G401 (cell line): ENCODE measurements around the gene ZNF609. TPM values are rescaled to one million over a fixed set of nuclear protein-coding genes. Genes with fewer than 3 reads are reported as not detected.
"Not testable (repeated sequence)": the region's sequence is repeated elsewhere in the genome, so short reads cannot be mapped to it uniquely, and the experiment has no call there.

Source experiments
- DNase-seq: peaks from one replicate; pipeline ENCODE4 v3.0.0-alpha.2; 2015; ENCODE audit warnings: low spot score
- in situ Hi-C: cut with HindIII; loops from 2 replicates; pipeline ENCODE4 v1.10.0; 2016; ENCODE audit warnings: low sequenced_read_pairs, mixed read lengths
- total RNA-seq: library from RNA; depleted of rRNA; stranded (reverse); fragments of >200 nt; shearing (Covaris generic); gene quantifications from 2 replicates; pipeline ENCODE4 v1.2.3, GENCODE V29; 2014

Gene ZNF609
- total RNA-seq, 1 experiment from 2014 or later = 17.0 TPM

DNA sequence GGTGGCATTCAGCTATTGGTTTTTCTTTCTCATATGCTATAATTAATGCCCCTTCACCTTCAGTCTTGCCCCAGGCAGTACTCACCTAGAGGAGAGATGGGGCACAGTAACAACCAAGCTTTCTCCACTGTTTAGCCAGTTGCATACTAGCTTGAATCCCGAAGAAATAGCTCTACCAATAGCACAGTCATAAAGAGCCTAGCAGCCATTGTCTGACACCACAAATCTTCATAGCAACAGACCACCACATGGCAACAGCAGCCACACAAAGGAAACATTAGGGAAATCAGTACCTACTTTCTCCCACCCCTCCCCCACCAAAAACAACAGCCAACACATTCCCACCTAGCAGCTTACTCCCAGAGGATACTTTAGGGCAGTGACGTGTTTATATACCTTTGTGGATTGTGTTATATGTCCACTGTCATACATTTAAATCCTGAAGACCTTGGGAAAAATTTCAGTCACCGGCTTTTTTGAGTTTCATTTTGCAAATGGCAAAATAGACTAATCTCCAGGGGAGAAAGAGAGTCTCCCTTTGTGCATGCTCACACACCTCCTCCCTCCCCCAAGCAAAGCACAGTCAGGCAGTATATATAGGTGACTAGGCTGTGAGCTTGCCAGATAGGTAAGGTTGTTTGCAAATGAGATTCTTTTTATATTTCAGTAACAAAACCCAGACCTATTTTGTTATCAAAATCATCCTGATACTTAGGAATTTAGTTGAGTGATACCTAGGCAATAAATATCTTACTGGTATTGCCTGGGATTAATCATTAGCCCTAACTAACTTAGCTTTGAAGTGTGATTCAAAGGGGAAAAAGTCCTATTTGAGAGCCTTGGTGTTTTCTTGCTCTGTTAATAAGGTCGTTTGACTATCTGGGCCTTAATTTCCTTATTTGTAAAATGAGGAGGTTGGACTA is 174.5 kb downstream of the ZNF609 start:
- in situ Hi-C loops = no loop called here
- no peak for DNase-seq

DNA sequence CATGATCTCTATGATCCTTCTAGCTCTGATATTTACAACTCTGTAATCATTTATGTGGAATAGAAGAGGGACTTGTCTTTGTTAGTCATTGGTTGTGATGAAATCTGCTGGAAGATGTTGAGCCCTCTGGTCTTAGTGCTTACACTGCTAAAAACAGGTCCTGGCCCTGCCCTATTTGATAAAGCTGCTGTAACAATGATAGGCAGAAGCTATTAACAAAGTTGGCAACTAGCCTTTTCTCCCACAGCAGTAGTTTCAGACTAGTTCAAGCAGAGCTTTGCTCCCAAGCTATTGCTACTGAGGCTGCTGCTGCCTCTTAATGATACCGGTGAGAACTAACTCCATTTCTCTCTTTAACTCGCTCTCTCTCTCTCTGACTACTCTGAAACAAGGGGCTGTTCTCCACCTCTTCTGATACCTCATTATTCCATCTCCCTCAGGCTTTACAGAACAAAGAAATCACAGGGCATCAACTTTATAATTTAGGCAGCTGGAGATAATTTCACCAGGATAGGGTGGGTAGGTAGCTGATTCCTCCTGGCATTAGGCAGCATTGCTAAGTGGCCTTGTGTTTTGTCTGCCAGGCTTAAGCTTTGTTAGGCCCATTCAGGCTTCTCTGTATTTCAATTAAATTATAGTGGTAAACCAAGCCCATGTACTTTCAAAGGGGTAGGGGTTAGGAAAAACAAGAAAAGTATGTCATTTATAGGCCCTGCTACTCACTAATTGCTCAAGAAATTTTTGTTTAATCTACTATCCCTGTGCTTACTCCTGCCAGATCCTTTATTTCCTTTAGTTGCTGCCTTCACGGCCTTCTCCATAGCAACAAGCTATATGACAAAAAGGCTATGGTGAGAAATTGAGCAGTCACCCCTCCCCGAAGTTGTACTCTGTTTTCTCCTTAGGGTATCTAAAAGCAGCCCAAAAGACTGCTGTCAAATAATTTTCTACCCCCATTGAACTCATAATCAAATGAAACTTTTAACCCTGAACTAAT is 175.4 kb downstream of the ZNF609 start:
- in situ Hi-C loops = no loop called here
- peak; percentile 48 for DNase-seq

DNA sequence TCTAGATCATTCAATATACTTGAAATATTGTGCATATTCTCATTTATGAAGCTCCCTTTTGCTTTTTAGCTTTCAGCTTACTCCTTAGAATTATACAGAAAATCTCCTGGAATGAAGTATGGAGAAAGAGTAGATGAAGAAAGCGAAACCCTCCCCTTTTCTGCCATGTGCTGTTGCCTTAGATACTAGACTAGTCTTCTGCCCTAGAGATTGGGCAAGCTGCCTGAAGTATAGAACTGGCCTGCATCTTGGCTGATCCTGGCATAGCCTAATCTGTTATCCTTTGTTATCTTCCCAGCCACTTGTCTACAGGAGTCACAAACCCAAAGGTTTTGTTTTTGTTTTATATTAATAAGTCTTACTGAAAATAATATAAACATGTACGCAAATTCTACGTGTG is 176.2 kb downstream of the ZNF609 start:
- no peak for DNase-seq
- in situ Hi-C loops = no loop called here

DNA sequence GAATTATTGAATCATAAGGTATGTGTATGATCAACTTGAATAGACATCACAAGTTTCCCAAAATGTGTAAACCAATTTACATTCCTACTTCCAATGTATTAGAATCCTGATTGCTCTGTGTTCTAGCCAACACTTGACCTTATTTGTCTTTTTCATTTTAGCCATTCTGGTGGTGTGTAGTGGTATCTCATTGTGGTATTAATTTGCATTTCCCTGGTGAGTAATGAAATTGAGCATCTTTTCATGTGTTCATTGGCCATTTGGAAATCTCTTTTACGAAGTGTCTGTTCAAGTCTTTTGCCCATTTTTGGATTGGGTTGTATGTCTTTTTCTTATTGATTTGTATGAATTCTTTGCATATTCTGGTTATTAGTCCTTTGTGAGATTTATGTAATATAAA is 177.0 kb downstream of the ZNF609 start:
- in situ Hi-C loops = no loop called here
- DNase-seq = no peak

DNA sequence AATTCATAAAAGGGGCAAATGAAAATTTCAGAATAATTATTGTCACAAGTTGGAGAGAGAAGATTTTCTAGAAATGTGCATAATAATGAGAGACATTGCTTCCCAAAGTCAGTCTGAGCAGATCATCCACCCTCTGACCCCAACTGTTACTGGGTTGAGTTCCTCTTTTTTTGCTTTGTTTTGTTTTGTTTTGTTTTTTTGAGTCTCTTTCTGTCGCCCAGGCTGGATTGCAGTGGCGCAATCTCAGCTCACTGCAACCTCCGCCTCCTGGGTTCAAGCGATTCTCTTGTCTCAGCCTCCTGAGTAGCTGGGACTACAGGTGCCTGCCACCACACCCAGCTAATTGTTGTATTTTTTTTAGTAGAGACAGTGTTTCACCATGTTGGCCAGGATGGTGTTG is 179.4 kb downstream of the ZNF609 start:
- in situ Hi-C loops, DNase-seq: not testable (repeated sequence)

DNA sequence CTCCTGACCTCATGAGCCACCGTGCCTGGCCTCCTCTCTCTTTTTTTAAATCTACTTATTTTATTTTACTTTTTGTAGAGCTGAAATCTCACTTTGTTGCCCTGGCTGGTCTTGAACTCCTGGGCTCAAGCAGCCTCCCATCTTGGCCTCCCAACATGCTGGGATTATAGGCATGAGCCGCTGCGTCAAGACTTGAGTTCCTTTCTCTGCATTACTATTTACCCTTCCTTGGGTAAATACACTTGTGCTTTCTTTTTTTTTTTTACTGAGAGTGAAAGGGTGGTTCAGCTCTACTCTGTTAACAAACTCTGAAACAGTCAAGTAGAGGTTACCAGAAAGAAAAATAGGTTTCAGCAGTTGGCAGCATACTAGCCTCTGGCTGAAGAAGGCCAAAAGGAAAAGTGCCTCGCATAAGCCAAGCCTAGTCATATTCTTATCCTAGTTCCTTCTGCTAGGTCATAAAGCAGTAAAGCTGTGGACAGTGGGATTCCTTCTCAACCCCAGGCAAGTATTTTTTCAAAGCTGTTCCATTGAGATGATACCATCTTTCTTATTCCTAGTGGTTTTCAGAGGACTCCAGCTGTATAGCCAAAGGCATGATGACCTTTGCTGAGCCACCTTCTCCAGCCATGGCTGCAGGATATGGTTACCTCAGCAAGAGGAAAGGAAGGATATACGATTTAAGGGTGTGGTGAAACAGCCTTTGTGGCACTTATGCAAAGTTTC is 179.9 kb downstream of the ZNF609 start:
- in situ Hi-C loops = no loop called here
- no peak for DNase-seq

DNA sequence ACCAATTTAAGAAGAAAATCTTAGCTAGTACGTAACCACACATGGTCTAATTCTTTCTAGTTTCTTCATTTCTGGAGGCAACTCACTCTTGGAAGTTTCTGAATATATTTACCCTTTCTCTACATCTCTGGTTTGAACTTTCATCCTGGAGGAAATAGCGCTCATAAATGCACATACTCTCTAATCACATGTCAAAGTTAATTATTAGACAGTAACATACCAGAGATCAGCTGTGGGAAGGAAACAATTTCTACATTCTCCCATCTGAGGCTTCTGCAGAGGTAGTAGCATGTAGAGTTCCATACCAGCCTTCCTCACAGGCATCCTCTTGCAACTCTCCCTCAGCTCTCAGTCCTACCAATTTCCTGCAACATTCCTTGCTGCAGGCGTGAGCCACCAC is 182.5 kb downstream of the ZNF609 start:
- no peak for DNase-seq
- in situ Hi-C loops = no loop called here

DNA sequence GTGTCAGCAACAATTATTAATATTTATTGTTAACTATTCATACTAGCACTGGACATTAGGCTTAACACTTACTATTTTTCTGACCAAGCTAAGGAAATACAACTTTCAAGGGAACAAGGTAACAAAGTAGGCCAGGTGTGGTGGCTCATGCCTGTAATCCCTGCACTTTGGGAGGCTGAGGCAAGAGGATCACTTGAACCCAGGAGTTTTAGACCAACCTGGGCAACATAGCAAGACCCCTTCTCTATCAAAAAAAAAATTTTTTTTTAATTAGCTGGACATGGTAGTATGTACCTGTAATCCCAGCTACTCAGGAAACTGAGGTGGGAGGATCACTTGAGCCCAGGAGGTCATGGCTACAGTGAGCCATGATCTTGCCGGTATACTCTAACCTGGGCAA is 183.3 kb downstream of the ZNF609 start:
- in situ Hi-C loops = no loop called here
- DNase-seq = no peak

DNA sequence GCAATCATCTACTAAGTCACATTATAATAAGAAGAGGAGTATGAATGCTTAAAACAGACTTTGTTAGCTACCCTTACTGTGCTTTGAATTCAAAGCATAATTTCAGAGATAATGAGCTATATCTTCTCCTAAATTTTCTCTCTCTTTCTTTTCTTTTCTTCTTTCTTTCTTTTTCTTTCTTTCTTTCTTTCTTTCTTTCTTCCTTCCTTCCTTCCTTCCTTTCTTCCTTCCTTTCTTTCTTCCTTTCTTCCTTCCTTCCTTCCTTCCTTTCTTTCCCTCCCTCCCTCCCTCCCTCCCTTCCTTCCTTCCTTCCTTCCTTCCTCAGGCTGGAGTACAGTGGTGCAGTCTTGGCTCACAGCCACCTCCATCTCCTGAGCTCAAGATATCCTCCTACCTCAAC is 184.4 kb downstream of the ZNF609 start:
- in situ Hi-C loops, DNase-seq: not testable (repeated sequence)

DNA sequence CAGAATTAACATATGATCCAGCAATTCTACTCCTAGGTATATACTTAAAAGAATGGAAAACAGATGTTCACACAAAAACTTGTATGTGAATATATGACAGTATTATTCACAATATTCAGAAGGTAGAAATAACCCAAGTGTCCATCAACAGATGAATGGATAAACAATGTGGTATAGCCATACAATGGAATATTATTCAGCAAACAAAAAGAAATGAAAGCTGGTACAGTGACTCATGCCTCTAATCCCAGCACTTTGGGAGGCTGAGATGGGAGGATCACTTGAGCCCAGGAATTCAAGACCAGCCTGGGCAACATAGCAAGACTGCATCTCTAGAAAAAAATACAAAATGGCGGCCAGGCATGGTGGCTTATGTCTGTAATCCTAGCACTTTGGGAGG is 185.6 kb downstream of the ZNF609 start:
- in situ Hi-C loops = no loop called here
- DNase-seq = no peak

DNA sequence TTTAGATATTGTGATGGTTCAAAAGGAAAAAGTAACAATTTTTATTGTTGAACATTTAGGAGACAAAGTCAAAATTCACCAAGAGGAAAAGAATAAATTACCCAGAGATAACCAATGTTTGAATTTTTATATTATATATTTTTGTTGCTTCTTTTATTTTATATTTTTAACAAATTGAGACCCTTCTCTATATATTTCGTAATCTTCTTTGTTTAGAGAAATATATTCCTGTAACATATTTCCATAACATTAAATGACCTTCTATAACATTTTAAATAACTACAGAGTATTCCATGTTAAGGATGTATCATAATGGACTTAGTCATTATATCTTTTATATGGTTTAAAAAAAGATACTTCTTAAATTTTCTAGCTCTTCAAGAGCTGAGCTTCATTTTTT is 187.0 kb downstream of the ZNF609 start:
- DNase-seq = no peak
- in situ Hi-C loops = no loop called here

DNA sequence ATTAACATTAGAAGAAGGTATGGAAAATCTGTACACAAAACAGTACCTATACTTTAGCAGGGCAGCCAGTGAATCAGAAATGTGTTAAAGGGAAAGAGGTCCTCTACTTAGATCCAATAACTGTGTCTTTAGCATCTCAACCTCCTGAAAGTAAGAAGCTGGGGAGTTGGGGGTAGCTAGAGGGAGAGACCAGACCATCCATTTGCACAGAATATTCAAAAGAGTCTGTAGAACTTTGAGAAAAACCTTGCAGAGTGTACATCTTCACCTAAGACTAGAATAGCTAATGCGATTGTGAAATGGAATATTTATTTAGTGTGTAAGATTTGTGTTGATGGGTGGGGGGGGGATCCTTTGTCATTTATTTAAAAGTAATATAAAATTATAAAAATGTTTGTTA is 190.2 kb downstream of the ZNF609 start:
- in situ Hi-C loops = no loop called here
- DNase-seq = no peak

DNA sequence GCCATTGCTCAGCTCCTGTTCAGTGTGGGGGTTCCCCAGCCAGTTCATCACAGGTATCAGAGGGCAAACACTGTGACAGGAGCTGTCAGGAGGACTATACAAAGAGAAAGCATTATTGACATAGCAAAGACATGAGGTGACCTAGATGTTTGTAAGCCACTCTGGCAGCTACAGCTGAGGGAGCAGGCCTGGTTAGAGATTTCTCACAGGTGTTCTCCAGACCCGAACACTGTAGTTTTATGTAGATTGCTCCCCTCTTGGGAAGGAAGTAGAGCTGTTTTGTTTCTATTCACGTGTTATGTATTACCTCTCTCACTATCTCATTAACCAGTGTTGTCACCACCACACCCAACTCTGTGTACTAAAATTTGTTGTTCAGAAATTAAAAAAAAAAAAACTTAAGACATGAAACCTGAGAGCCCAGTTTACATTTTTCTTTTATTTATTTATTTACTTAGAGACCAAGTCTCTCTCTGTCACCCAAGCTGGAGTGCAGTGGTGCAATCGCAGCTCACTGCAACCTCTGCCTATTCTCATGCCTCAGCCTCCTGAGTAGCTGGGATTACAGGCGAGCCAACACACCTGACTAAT is 191.3 kb downstream of the ZNF609 start:
- DNase-seq = peak; percentile 8
- in situ Hi-C loops = no loop called here

DNA sequence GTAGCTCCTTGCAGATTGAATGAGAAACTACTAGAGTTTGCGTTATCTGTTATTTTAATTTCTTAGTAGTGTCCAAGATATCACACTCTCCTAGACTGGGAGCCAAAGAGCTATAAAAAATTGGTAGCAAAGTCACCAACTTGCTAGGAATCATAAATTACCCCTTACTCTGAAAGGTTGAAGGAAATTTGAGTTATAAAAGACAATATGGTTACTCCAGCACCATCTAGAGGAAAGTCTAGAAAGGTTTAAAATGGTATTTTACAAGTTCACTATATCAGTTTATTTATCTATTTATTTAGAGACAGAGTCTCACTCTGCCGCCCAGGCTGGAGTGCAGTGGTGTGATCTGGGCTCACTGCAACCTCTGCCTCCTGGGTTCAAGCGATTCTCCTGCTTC is 193.4 kb downstream of the ZNF609 start:
- in situ Hi-C loops = no loop called here
- no peak for DNase-seq

DNA sequence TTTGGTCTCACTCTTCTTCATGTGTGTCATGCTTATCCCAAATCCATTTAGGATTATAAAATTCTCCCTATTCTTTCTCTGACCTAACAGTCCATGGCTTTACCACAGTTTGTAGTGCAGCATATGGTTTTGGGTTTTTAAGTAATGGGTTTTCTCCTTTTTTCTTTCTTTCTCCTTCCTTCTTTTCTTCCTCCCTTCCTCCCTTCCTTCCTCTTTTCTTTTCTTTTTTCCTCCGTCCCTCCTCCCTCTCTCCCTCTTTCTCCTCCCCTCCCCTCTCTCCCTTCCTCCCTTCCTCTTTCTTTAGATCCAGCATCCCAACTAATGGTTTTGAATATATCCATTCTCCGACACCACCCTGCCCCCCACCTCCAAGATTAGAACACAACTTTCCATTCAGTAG is 196.1 kb downstream of the ZNF609 start:
- in situ Hi-C loops = no loop called here
- no peak for DNase-seq

DNA sequence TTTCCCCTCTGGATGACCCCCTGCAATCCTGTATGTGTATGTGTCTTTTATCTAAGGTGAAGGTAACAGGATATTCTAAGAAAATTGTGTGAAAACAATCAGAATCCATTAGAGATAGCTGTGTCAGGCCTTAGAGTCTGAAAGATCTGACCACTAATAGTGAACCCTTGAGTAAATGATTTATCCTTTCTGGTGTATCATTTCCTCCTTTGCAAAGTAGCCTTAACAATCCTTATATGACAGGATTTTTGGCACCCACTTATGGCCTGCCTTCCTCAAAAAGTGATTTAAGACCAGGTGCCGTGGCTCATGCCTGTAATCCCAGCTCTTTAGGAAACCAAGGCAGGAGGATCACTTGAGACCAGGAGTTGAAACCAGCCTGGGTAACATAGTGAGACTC is 204.8 kb downstream of the ZNF609 start:
- in situ Hi-C loops = loop anchor here (10.0 kb wide), 1 partner anchor 230 kb away; no protein-coding TSS in a partner anchor
- DNase-seq = no peak

DNA sequence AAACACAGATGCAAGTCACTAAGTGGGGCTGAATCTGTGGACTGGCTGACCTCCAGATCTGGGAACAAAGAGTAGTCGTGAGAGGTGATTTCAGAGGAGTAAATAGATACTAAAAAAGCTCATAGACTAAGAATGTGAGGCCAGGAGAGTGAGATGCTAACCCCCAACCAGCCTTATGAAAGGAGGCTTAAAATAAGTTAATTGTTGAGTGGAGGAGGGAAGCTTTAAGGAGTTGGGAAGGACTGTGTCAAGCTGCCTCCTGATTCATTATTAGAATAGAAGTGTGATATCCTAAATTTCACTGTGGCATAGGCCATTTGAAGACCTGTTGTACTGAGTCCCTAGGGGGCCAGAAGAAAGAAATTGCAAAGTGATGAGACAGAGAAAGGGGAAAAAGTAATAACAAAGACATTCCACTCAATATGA is 207.4 kb downstream of the ZNF609 start:
- DNase-seq = no peak
- in situ Hi-C loops = loop anchor here (10.0 kb wide), 1 partner anchor 233 kb away; no protein-coding TSS in a partner anchor

DNA sequence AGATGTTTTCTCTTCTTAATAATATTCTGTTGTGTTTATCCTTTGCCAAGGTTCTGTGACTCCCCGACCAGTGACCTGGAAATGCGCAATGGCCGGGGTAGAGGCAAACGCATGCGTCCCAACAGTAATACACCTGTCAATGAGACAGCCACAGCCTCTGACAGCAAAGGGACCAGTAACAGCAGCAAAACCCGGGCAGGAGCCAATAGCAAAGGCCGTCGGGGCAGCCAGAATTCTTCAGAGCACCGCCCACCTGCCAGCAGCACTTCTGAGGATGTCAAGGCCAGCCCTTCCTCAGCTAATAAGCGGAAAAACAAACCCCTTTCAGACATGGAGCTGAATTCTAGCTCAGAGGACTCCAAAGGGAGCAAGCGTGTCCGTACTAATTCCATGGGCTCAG is 213.5 kb downstream of the ZNF609 start:
- in situ Hi-C loops = no loop called here
- no peak for DNase-seq
